Endodermal cell (in vitro differentiated cells): ENCODE measurements around the gene KAZN. TPM values are rescaled to one million over a fixed set of nuclear protein-coding genes. Genes with fewer than 3 reads are reported as not detected.

Experiments
- DNase-seq: peaks from one replicate; pipeline ENCODE4 v3.0.0-alpha.2; 2017
- H3K27ac ChIP-seq: 2 replicates; pipeline ENCODE4 v1.5.1; 2013; ENCODE audit warnings: mild to moderate bottlenecking, low read depth, low read length, moderate library complexity
- H3K27me3 ChIP-seq: 2 replicates; pipeline ENCODE4 v1.6.1; 2013; ENCODE audit warnings: mild to moderate bottlenecking, low read length, moderate library complexity; ENCODE audit not compliant: insufficient read depth, control insufficient read depth, poor library complexity, severe bottlenecking
- H3K36me3 ChIP-seq: 2 replicates; pipeline ENCODE4 v1.7.0; 2013; ENCODE audit warnings: mild to moderate bottlenecking, low read length, moderate library complexity; ENCODE audit not compliant: control insufficient read depth, insufficient read depth
- H3K4me1 ChIP-seq: one replicate; pipeline ENCODE4 v1.7.0; 2013; ENCODE audit warnings: low read length; ENCODE audit not compliant: control insufficient read depth, insufficient read depth
- H3K4me3 ChIP-seq: 2 replicates; pipeline ENCODE4 v1.5.1; 2013; ENCODE audit warnings: mild to moderate bottlenecking, low read length, moderate library complexity
- H3K9ac ChIP-seq: 2 replicates; pipeline ENCODE4 v1.6.1; 2013; ENCODE audit warnings: mild to moderate bottlenecking, low read length, moderate library complexity; ENCODE audit not compliant: poor library complexity, severe bottlenecking; ENCODE audit errors: extremely low read depth
- H3K9me3 ChIP-seq: 2 replicates; pipeline ENCODE4 v1.6.1; 2013; ENCODE audit warnings: mild to moderate bottlenecking, low read length, moderate library complexity; ENCODE audit not compliant: control insufficient read depth
- H3K27ac Mint-ChIP-seq: 2 replicates; pipeline ENCODE4 v1.8.0; 2020; ENCODE audit warnings: mixed read lengths
- H3K27me3 Mint-ChIP-seq: 2 replicates; pipeline ENCODE4 v1.8.0; 2021; ENCODE audit warnings: mild to moderate bottlenecking, mixed read lengths; ENCODE audit not compliant: insufficient read depth
- H3K36me3 Mint-ChIP-seq: 2 replicates; pipeline ENCODE4 v1.8.0; 2020; ENCODE audit warnings: low read depth, mixed read lengths
- H3K4me1 Mint-ChIP-seq: 2 replicates; pipeline ENCODE4 v1.8.0; 2020; ENCODE audit warnings: mixed read lengths
- H3K4me3 Mint-ChIP-seq: 2 replicates; pipeline ENCODE4 v1.8.0; 2020; ENCODE audit warnings: mild to moderate bottlenecking, moderate library complexity, mixed read lengths
- H3K9me3 Mint-ChIP-seq: 2 replicates; pipeline ENCODE4 v1.8.0; 2020; ENCODE audit warnings: mild to moderate bottlenecking, mixed read lengths
- CTCF ChIP-seq: fragments of 200-600 bp; sonication (generic); conservative IDR thresholded peaks from 2 replicates; pipeline ENCODE4 v1.5.0; 2021; ENCODE audit warnings: antibody characterized with exemption, mild to moderate bottlenecking
- WGBS, 2 experiments: methylation state at CpG; one replicate each; pipeline versions ENCODE4 v1.1.5 to v1.1.7; 2013; ENCODE audit warnings: missing lambda C conversion rate in 2 of 2, mixed read lengths in 1 of 2; ENCODE audit not compliant: insufficient coverage in 1 of 2, insufficient read length in 1 of 2; 5-methylcytosine and 5-hydroxymethylcytosine counted together
- total RNA-seq, 2 donors: library from RNA; stranded (reverse); fragmentation: NEBNext Ultra II Directional in 1 of 2; extraction: Animal tissue kit (Norgen Biotek cat#: 25700) in 1 of 2; gene quantifications; 2 replicates in 1 of 2; 3 replicates in 1 of 2; pipeline ENCODE4 v1.2.1, GENCODE V29; 2021

KAZN gene
- total RNA-seq, 2 donors from 2014 or later, result 12.4 to 13.9 TPM

GRCh38 chr1:14941864-14942263, 343.4 kb downstream of the KAZN start:
- no peaks in the 10 kb centered on the region for H3K9me3 ChIP-seq
- TF ChIP-seq CTCF, result no peak
- H3K27me3 ChIP-seq, result no peaks in the 10 kb centered on the region
- H3K9ac ChIP-seq, result no peak overlapping the region
- H3K36me3 Mint-ChIP-seq, result no peaks in the 10 kb centered on the region
- H3K4me1 Mint-ChIP-seq, result peaks cover 25% of the 10 kb centered on the region
- H3K27ac ChIP-seq, result no peak overlapping the region
- DNase-seq, result no peak
- no peaks in the 10 kb centered on the region for H3K36me3 ChIP-seq
- WGBS, 2 experiments, result 91 to 96% methylated on average over 8 to 9 of the region's 9 CpGs
- no peaks in the 10 kb centered on the region for H3K27me3 Mint-ChIP-seq
- H3K27ac Mint-ChIP-seq, result no peak overlapping the region
- H3K4me3 ChIP-seq, result no peak overlapping the region
- H3K4me3 Mint-ChIP-seq, result no peak overlapping the region
- H3K4me1 ChIP-seq, result peaks cover 5% of the 10 kb centered on the region
- no peaks in the 10 kb centered on the region for H3K9me3 Mint-ChIP-seq

GRCh38 chr1:14944471-14944985, 346.0 kb downstream of the KAZN start:
- Mint-ChIP-seq H3K36me3 (no peaks in the 10 kb centered on the region), H3K4me3 (no peak overlapping the region), H3K27ac (no peak overlapping the region), H3K27me3 (no peaks in the 10 kb centered on the region), H3K4me1 (peaks cover 20% of the 10 kb centered on the region), H3K9me3 (no peaks in the 10 kb centered on the region)
- no peaks in the 10 kb centered on the region for H3K9me3 ChIP-seq
- H3K27me3 ChIP-seq, result no peaks in the 10 kb centered on the region
- WGBS, 2 experiments, result 94 to 97% methylated on average over 8 to 12 of the region's 12 CpGs
- H3K9ac ChIP-seq, result no peak overlapping the region
- DNase-seq, result no peak
- H3K4me3 ChIP-seq, result no peak overlapping the region
- H3K36me3 ChIP-seq, result no peaks in the 10 kb centered on the region
- H3K4me1 ChIP-seq, result peaks cover 6% of the 10 kb centered on the region
- peak overlapping the region; percentile 9 for H3K27ac ChIP-seq
- no peak for TF ChIP-seq CTCF

- no peak overlapping the region for H3K4me3 ChIP-seq
- no peak overlapping the region for H3K9ac ChIP-seq
- no peak overlapping the region for H3K4me3 Mint-ChIP-seq
- H3K36me3 ChIP-seq, result no peaks in the 10 kb centered on the region
- no peaks in the 10 kb centered on the region for H3K9me3 Mint-ChIP-seq
- H3K36me3 Mint-ChIP-seq, result no peaks in the 10 kb centered on the region
- peak; percentile 69 for DNase-seq
- H3K4me1 ChIP-seq, result peaks cover 10% of the 10 kb centered on the region
- no peak overlapping the region for H3K27ac Mint-ChIP-seq
- no peaks in the 10 kb centered on the region for H3K27me3 ChIP-seq
- H3K27ac ChIP-seq, result peak overlapping the region; percentile 9
- no peak for TF ChIP-seq CTCF
- 67 to 84% methylated on average over 10 to 26 of the region's 26 CpGs for WGBS, 2 experiments
- no peaks in the 10 kb centered on the region for H3K27me3 Mint-ChIP-seq
- H3K4me1 Mint-ChIP-seq, result peaks cover 24% of the 10 kb centered on the region
- H3K9me3 ChIP-seq, result no peaks in the 10 kb centered on the region
Observed at GRCh38 chr1:14945132-14946010, 346.9 kb downstream of the KAZN start.
